Glomerular visceral epithelial cell (primary cell): ENCODE data around the gene PRSS2.
"Not testable (repeated sequence)": the region's sequence is repeated elsewhere in the genome, so short reads cannot be mapped to it uniquely, and the experiment has no call there.

Source experiments
- DNase-seq: peaks from one replicate; pipeline ENCODE4 v3.0.0-alpha.2; 2016; ENCODE audit errors: extremely low spot score

PRSS2 gene

DNA sequence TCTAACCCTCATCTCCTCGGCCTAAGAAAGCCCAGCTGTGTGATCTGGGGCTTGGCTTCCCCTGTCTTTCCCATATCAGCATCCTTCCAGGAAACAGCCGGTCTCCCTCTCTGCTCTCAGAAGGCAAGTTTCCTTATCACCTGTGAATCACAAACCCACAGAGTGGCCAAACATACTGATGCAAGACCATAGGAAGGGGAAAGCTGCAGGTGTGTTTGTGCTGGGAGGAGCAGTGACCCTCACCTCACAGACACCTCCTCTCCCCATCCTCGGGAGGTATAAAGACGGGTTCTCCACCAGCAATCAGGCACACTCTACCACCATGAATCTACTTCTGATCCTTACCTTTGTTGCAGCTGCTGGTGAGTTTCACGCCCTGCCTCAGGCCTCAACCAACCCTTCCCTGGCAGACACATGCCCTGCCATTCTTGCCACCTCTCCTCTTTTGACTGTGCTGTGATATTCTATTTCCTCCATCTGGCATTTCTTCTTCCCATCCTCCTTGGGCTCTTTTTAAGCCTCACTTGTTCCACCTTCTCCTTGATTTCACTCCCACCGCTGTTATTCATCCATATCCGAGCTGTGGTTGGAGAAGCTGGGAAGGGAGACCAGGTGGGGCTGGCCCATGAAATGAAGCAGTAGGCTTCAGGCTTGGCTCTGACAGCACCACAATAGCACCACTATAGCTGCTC is at the start of gene PRSS2:
PRSS2 (plus strand) TSS at position 310 of the 692 bp plus-strand sequence; CDS start at position 323, 13 bp downstream.
- DNase-seq: no peak

DNA sequence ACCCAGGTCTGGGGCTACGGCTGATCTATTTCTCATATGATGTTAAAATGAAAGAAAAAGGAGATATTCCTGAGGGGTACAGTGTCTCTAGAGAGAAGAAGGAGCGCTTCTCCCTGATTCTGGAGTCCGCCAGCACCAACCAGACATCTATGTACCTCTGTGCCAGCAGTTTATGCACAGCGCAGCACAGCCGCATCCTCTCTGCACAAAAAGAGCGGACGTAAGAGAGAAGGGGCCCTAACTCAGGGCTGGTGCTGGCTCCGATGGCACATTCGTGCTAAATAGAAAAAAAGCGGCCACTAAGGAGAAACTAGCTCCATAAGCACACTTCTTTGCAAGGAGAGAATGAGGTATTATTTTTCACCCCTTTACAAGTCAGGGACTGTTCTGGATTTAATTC is 49.8 kb upstream of the PRSS2 start:
- DNase-seq: no peak

- no peak for DNase-seq
Measured at GRCh38 chr7:142722248-142722794, 48.4 kb upstream of the PRSS2 start.

DNA sequence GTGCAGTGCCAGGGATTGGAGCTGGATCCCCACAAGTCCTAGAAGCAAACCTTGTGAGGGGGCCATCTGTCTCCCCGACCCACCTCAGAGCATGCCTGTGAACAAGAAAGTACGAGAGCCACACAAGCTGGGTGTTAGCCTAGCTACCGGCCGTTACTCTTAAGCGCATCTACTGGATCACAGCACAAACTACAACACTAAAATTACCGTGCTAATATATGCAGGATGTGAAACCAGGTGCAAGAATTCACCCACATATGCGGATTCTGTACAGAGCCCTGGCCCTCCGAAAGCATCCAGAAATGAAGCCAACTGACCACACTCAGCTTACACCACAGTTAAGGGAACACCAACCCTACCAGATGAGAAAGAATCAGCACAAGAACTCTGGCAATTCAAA is 37.5 kb upstream of the PRSS2 start:
- no peak for DNase-seq

DNA sequence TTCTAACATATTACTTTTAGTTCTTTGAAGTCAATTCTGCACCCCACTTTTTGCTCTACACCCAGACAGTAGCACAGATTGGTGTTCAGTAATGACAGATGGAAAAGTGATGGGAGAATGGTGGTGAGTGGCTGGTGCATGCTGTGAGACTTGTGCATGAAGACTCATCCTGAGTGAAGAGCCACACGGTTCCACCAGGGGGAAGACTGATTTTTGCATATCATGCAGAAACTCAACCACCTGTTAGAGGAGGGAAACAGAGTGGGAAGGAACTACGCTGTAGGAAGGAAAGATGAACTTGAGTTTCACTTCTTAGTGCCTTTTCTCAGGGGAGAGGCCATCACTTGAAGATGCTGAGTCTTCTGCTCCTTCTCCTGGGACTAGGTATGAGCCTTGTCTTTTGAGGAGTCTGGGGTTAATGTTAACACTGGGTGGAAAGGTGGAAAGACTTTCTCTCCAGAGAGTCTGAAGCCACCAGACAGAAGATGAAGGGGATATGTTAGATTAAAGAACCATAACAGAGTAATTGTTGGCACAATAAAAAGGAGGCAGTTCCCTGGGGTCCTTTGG is 30.8 kb upstream of the PRSS2 start:
- DNase-seq: no peak

- no peak for DNase-seq
Measured at GRCh38 chr7:142740786-142741185, 30.0 kb upstream of the PRSS2 start.

DNA sequence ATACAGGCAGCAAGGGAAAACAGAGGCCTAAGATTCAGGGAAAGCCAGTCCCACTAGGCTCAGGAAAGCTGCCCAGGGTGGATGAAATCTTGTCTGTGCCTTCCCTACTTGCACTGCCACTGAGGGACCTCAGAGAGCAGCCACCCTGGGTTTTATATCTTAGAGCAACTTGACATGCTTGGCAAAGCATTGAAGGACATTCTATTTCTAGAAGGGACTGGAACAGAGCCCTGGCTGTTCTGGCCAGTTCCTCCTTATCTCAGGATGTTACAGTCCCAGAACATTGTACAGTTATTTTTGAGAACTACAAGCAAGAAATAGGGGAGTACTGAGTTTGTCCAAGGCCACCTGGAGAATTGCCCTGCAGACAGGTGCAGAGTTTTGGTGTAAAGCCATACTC is 28.8 kb upstream of the PRSS2 start:
- DNase-seq: not testable (repeated sequence)

DNA sequence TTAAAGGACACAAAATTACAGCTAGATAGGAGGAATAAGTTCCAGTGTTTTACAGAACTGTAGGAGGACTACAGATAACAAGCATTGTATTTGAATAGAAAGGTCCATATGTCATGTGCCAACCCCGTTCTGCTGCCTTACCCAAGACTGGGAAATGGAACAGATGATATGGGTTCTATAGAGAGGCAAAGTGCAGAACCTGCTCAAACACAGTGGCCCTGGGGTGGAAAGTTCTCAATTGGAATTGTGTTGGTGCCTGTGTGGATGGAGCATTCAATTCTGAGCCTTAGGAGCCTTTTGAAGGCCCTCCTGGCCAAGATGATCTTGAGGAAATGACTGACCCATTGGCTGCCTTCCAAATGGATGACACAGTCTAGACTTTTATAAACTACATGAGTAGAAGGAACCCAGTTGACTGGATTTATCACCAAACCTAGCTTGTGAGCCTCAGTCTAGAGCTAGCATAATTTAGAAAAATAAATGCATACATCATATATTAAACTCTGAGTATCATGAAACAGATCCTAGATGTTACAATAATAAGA is 25.6 kb upstream of the PRSS2 start:
- DNase-seq: peak; percentile 2

DNA sequence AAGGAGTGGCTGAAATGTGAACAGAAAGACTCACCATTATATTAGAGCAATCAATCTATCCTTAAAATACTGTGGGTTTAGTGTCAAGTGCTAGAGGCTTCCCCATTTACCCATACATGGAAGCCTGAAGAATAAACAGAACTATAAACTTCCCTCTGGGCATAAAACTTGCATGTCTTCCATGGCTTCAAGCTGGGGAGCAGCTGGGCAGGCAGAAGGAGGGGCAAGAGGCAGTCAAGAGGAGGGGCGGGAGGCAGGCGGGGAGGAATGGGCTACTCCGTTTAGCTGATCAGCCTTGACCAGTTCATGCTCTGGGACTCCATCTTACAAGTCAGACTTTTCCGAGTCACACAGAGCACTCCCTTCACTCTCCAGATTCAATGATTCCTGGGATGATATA is 25.0 kb upstream of the PRSS2 start:
- DNase-seq: no peak

GRCh38 chr7:142746264-142746663 is 24.5 kb upstream of the PRSS2 start:
- no peak for DNase-seq

GRCh38 chr7:142748410-142748809 is 22.4 kb upstream of the PRSS2 start:
- not testable (repeated sequence) for DNase-seq

- DNase-seq: no peak
Measured at GRCh38 chr7:142749218-142749993, 21.4 kb upstream of the PRSS2 start, which contains the start of gene PRSS1. Gene PRSS1 (plus strand): TSS chr7:142749472. CDS start chr7:142749485, 13 bp downstream.

DNA sequence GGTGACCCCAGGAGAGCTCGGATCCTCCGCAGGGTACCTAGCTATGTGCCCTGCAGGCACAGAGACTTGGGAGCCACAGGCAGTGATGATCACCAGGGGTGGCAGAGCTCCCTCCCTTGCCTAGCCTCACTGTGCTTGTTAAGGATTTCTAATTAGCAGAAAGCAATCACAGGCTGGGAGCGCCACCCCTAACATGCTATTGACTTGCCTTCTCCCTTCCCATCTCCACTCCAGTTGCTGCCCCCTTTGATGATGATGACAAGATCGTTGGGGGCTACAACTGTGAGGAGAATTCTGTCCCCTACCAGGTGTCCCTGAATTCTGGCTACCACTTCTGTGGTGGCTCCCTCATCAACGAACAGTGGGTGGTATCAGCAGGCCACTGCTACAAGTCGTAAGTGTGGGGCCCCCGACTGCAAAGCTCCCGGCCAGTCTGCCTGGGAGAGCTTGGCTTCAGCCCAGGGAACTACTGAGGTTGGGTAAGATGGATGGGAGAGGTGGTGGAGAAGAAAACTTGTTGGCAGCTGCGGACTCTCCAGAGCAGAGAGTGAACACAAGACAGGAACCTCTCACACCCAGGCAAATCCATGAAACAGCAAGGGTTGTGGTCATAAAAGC is 20.3 kb upstream of the PRSS2 start:
- no peak for DNase-seq

GRCh38 chr7:142751526-142752175 is 19.1 kb upstream of the PRSS2 start:
- DNase-seq: not testable (repeated sequence)

DNA sequence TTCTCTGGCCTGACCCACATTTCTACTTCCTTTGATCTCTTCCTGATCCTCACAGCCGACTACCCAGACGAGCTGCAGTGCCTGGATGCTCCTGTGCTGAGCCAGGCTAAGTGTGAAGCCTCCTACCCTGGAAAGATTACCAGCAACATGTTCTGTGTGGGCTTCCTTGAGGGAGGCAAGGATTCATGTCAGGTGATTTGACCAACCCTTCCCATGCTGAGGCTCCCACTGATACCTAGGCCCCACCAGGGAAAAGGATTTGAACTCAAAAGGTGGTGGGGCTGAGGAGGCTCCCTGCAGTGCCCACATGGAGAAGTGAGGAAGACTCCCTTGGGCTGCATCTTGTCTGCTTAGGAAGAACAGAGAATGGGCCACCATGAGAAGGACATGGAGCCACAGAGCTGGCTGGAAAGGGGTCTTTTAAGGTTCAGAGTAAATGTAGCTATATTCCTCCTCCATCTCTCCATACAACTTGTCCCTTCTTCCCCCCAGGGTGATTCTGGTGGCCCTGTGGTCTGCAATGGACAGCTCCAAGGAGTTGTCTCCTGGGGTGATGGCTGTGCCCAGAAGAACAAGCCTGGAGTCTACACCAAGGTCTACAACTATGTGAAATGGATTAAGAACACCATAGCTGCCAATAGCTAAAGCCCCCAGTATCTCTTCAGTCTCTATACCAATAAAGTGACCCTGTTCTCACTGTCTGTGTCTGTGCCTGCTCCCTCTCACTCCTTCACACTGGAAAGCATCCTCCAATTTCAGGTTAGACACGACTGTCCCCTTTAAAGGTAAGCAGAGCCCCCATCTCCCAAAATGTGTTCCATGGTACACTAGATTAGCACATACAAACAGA is 18.2 kb upstream of the PRSS2 start:
- no peak for DNase-seq

DNA sequence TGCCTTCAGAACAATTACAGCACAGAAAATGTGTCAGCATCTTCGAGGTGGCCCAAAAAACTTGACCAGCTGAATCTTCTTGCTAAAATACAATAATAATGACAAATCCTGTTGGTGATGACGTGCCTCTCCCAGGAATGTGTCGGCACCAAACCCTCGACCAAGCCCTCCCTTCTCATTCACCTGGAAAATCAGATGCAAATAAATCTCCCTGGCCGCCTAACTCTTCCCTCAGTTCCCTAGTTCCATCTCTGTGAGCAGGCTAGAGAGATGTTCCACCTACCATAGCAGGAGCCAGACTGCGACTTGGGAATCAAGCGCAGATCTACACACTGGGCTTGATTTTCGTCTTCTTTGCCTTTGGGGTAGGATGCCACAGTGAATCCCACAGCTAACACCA is 17.4 kb upstream of the PRSS2 start:
- no peak for DNase-seq

- not testable (repeated sequence) for DNase-seq
Measured at GRCh38 chr7:142753925-142754491, 16.8 kb upstream of the PRSS2 start.

- no peak for DNase-seq
Measured at GRCh38 chr7:142754681-142755575, 15.8 kb upstream of the PRSS2 start.

GRCh38 chr7:142758312-142758711 is 12.5 kb upstream of the PRSS2 start:
- DNase-seq: not testable (repeated sequence)
